A673 (cell line): ENCODE results near the gene PWWP2A. TPM values are rescaled to one million over a fixed set of nuclear protein-coding genes. Genes with fewer than 3 reads are reported as not detected.

Source experiments
- BruUV-seq: library from RNA; stranded (reverse); fragments of 400-500 nt; replicated peaks from 2 replicates; lab custom pipeline; 2021; lab: Mats Ljungman, UMichigan
- CTCF ChIA-PET: fragments of 300-600 bp; sonication (Branson Sonifier 250); formaldehyde crosslinking; loops from one replicate; lab custom pipeline; 2022; ENCODE audit warnings: antibody characterized with exemption; lab: Charles Lee
- POLR2A ChIA-PET: fragments of 300-600 bp; sonication (Branson Sonifier 250); formaldehyde crosslinking; loops from one replicate; lab custom pipeline; 2022; ENCODE audit warnings: antibody characterized with exemption; ENCODE audit not compliant: low non-redundant PET; lab: Charles Lee
- DNase-seq: peaks from one replicate; pipeline ENCODE4 v3.0.0-alpha.2; 2015; ENCODE audit warnings: low spot score
- H3K27ac ChIP-seq: fragments of 200-600 bp; sonication (generic); 2 replicates; pipeline ENCODE4 v1.5.1; 2016; ENCODE audit warnings: mixed run types, low read depth, mild to moderate bottlenecking, mixed read lengths, antibody characterized with exemption, low read length; ENCODE audit not compliant: poor library complexity, severe bottlenecking
- H3K27me3 ChIP-seq: fragments of 200-600 bp; sonication (generic); replicated peaks from 2 replicates; pipeline ENCODE4 v1.6.1; 2017; ENCODE audit warnings: mixed run types, low read depth, mild to moderate bottlenecking, mixed read lengths, antibody characterized with exemption, low read length; ENCODE audit not compliant: insufficient read depth, poor library complexity
- H3K36me3 ChIP-seq: fragments of 200-600 bp; sonication (generic); 2 replicates; pipeline ENCODE4 v1.6.1; 2016; ENCODE audit warnings: mixed run types, mild to moderate bottlenecking, mixed read lengths, antibody characterized with exemption, low read length; ENCODE audit not compliant: insufficient read depth, poor library complexity, severe bottlenecking
- H3K4me1 ChIP-seq: fragments of 200-600 bp; sonication (generic); 2 replicates; pipeline ENCODE4 v1.6.1; 2017; ENCODE audit warnings: mixed run types, mild to moderate bottlenecking, mixed read lengths, antibody characterized with exemption, low read length; ENCODE audit not compliant: insufficient read depth, poor library complexity, severe bottlenecking
- H3K4me3 ChIP-seq: fragments of 200-600 bp; sonication (generic); 2 replicates; pipeline ENCODE4 v1.5.1; 2016; ENCODE audit warnings: low read depth, mixed run types, mild to moderate bottlenecking, mixed read lengths, low read length; ENCODE audit not compliant: poor library complexity, severe bottlenecking
- H3K9me3 ChIP-seq: fragments of 200-600 bp; sonication (generic); 2 replicates; pipeline ENCODE4 v1.6.1; 2016; ENCODE audit warnings: mixed run types, low read depth, mild to moderate bottlenecking, mixed read lengths, antibody characterized with exemption, low read length; ENCODE audit not compliant: poor library complexity, severe bottlenecking
- CTCF ChIP-seq: fragments of 300-800, 200-600 bp; sonication (generic); conservative IDR thresholded peaks from 2 replicates; pipeline ENCODE4 v1.5.1; 2017; ENCODE audit warnings: low read depth, mild to moderate bottlenecking, antibody characterized with exemption, low read length, moderate library complexity, mixed read lengths
- EZH2 ChIP-seq: fragments of 200-600 bp; sonication (generic); IDR thresholded peaks from 2 replicates; pipeline ENCODE4 v1.6.1; 2017; ENCODE audit warnings: borderline replicate concordance, low read depth, mild to moderate bottlenecking, mixed read lengths, antibody characterized with exemption, low read length; ENCODE audit not compliant: poor library complexity, severe bottlenecking
- intact Hi-C: fragments of 100-400 bp; cut with micrococcal nuclease; formaldehyde crosslinking; loops from one replicate; pipeline ENCODE4 v1.10.0; 2022; ENCODE audit not compliant: unreplicated experiment
- total RNA-seq: library from RNA; stranded (reverse); gene quantifications from 2 replicates; pipeline ENCODE4 v1.2.3, GENCODE V29; 2021

The PWWP2A gene
- total RNA-seq, 1 experiment from 2014 or later = 17.7 TPM

DNA sequence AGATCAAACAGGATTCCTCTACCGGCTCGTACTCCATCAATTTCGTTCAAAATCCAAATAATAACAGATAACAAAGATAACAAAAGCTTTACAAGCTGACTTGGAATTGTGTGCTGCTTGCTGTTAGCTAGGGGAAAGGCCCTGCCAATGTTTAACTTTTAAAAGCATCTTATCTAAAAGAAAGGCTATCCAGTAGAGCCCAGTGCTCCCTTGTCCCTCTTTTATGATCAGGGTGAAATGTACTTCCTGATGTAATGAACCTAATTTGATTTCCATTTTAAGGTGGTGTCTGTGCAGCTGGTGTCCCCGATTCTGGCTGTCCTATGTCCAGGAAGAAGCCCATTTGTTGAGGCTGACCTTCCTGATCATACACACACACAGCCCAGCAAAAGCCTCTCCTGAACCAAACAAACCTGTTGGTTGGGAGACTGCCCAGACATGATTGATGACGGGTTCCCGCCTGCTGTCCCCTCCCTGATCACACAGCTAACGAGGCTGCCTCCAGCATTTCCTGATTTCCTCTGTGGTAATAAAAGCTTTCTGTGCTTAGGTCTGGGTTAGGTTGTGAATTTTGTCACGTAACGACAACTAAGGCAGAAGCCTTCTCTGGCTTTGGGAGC, 54.1 kb downstream of the PWWP2A start:
- Histone ChIP-seq H3K27ac (peak overlapping the region; percentile 8), H3K27me3 (no peaks in the 10 kb centered on the region), H3K4me3 (no peak overlapping the region), H3K9me3 (no peaks in the 10 kb centered on the region), H3K4me1 (peaks cover 14% of the 10 kb centered on the region), H3K36me3 (peaks cover 10% of the 10 kb centered on the region)
- POLR2A ChIA-PET = no interaction called here
- CTCF ChIA-PET = no interaction called here
- TSS peak; percentile 97 for BruUV-seq
- DNase-seq = no peak
- intact Hi-C loops = no loop called here
- no peak for TF ChIP-seq CTCF
- no peak for TF ChIP-seq EZH2

- Histone ChIP-seq H3K27me3 (no peaks in the 10 kb centered on the region), H3K4me1 (peaks cover 14% of the 10 kb centered on the region), H3K9me3 (no peaks in the 10 kb centered on the region), H3K36me3 (peaks cover 10% of the 10 kb centered on the region), H3K4me3 (no peak overlapping the region), H3K27ac (no peak overlapping the region)
- ChIA-PET POLR2A (interaction anchor here (0.6 kb wide), 1 partner anchor 34 kb away, joined by 10 read pairs; no protein-coding TSS in a partner anchor), CTCF (no interaction called here)
- TF ChIP-seq EZH2 (no peak), CTCF (no peak)
- intact Hi-C loops = no loop called here
- no TSS peak for BruUV-seq
- no peak for DNase-seq
Measured at GRCh38 chr5:160064417-160064810, 54.8 kb downstream of the PWWP2A start.

GRCh38 chr5:160061770-160062169, 57.5 kb downstream of the PWWP2A start:
- TF ChIP-seq CTCF = no peak
- no peak for TF ChIP-seq EZH2
- intact Hi-C loops = no loop called here
- BruUV-seq = no TSS peak
- POLR2A ChIA-PET = no interaction called here
- Histone ChIP-seq H3K27ac (no peak overlapping the region), H3K9me3 (peaks cover 3% of the 10 kb centered on the region), H3K4me1 (peaks cover 14% of the 10 kb centered on the region), H3K27me3 (no peaks in the 10 kb centered on the region), H3K4me3 (no peak overlapping the region), H3K36me3 (peaks cover 18% of the 10 kb centered on the region)
- DNase-seq = no peak
- CTCF ChIA-PET = interaction anchor here (0.5 kb wide), 1 partner anchor 32 kb away, joined by 3 read pairs; no protein-coding TSS in a partner anchor
